HUES64 (cell line): Measurements from ENCODE around the gene PTPRS.

ENCODE experiments used
- H3K27ac ChIP-seq: 2 replicates; pipeline ENCODE4 v1.7.0; 2013; ENCODE audit warnings: low read depth, low read length, inconsistent platforms
- H3K27me3 ChIP-seq: 2 replicates; pipeline ENCODE4 v1.6.1; 2013; ENCODE audit warnings: mild to moderate bottlenecking, low read length; ENCODE audit not compliant: insufficient read depth
- H3K36me3 ChIP-seq: 2 replicates; pipeline ENCODE4 v1.6.1; 2013; ENCODE audit warnings: mild to moderate bottlenecking, low read length; ENCODE audit not compliant: insufficient read depth
- H3K4me1 ChIP-seq: 2 replicates; pipeline ENCODE4 v1.6.1; 2013; ENCODE audit warnings: mild to moderate bottlenecking, low read length, moderate library complexity; ENCODE audit not compliant: insufficient read depth
- H3K4me3 ChIP-seq: 2 replicates; pipeline ENCODE4 v1.5.1; 2013; ENCODE audit warnings: mild to moderate bottlenecking, low read length, moderate library complexity
- H3K9ac ChIP-seq: 2 replicates; pipeline ENCODE4 v1.6.1; 2013; ENCODE audit warnings: mild to moderate bottlenecking, low read depth, low read length
- H3K9me3 ChIP-seq: 2 replicates; pipeline ENCODE4 v1.6.1; 2013; ENCODE audit warnings: low read depth, low read length; ENCODE audit not compliant: insufficient read depth
- WGBS: fragments of 150-250, 120-280 bp; methylation state at CpG from one replicate; pipeline ENCODE4 v1.1.7; 2013; ENCODE audit warnings: missing lambda C conversion rate; 5-methylcytosine and 5-hydroxymethylcytosine counted together

Gene PTPRS

GRCh38 chr19:5293612-5294378 is 46.8 kb downstream of the PTPRS start:
- Histone ChIP-seq H3K9ac (peak overlapping the region; percentile 68), H3K9me3 (no peaks in the 10 kb centered on the region), H3K4me3 (peak overlapping the region; percentile 74), H3K27ac (peak overlapping the region; percentile 86), H3K27me3 (no peaks in the 10 kb centered on the region), H3K4me1 (peaks cover 6% of the 10 kb centered on the region; the same call in 1 of the 2 replicates), H3K36me3 (no peaks in the 10 kb centered on the region)
- WGBS: 1% methylated on average over 42 of the region's 47 CpGs

DNA sequence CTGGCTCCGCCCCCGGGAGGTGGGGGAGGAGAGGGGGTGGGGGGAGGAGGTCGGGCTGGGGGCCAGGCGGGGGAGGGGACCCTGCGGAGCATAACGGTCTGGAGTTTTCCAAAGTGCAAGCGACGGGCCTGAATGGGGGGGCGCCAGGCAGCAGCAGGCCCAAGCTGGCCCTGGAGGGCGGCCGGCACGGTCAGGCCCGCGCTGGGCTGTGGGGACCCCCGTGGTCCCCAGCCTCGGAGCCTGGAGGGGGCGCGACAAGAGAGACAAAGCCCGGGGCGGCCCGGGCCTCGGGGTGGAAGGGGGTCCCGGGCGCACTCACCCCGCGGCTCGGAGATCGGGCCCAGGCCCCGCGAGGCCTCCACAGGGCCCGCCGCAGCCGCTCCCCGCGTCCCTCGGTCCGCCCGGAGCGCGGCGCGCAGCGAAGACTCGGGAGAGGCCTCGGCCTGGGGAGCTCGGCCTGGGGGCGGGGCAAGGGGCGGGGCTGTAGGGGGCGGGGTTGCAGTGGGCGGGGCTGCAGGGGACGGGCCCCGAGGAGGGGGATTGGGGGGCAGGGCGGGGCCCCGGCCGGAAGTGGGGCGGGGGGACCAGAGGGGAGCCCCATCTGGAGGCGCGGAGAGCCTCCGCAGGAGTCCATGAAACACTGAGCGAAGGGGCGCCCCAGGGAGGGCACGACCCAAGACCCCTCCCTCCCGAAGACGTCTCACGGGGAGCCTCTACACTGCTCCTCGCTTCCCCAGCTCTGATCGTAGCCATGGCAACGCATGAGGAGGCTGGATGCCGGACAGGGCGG is 47.6 kb downstream of the PTPRS start:
- peak overlapping the region; percentile 79 for H3K9ac ChIP-seq
- peak overlapping the region; percentile 86 for H3K27ac ChIP-seq
- H3K36me3 ChIP-seq: no peaks in the 10 kb centered on the region
- H3K9me3 ChIP-seq: no peaks in the 10 kb centered on the region
- no peaks in the 10 kb centered on the region for H3K27me3 ChIP-seq
- WGBS: under 1% methylated on average over 61 of the region's 70 CpGs
- peak overlapping the region; percentile 74 for H3K4me3 ChIP-seq
- peaks cover 6% of the 10 kb centered on the region; the same call in 1 of the 2 replicates for H3K4me1 ChIP-seq

DNA sequence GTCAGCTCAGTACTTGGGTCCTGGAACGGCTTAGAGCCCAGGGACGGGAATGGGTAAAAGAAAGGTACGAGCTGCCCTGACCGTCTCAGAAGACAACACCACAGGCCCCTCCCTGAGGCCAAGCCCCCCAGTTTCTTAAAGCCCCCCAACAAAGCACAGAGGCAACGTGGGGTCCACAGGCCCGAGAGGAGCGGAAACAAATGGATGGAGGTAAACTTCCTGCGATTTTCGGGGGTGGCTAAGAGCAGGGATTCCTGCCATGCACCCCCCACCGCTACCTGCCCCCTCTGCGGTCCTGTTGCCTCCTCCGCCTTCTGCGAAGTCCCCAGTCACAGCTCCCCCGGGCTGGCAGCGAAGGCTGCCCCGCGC is 48.2 kb downstream of the PTPRS start:
- Histone ChIP-seq H3K9me3 (no peaks in the 10 kb centered on the region), H3K9ac (peak overlapping the region; percentile 23; the same call in 1 of the 2 replicates), H3K4me1 (peaks cover 6% of the 10 kb centered on the region; the same call in 1 of the 2 replicates), H3K27ac (no peak overlapping the region), H3K36me3 (no peaks in the 10 kb centered on the region), H3K4me3 (peak overlapping the region; percentile 69), H3K27me3 (no peaks in the 10 kb centered on the region)
- 12% methylated on average over 13 of the region's 17 CpGs for WGBS

- Histone ChIP-seq H3K36me3 (no peaks in the 10 kb centered on the region), H3K4me3 (peak overlapping the region; percentile 69; the same call in 1 of the 2 replicates), H3K27me3 (no peaks in the 10 kb centered on the region), H3K9me3 (no peaks in the 10 kb centered on the region), H3K4me1 (peaks cover 6% of the 10 kb centered on the region; the same call in 1 of the 2 replicates), H3K9ac (no peak overlapping the region), H3K27ac (no peak overlapping the region)
- WGBS: 87% methylated on average over 8 of the region's 8 CpGs
These were observed 48.9 kb downstream of the PTPRS start for GRCh38 chr19:5291588-5292193.
